HUES64 (cell line): Measurements from ENCODE around the gene LAMA4.

ENCODE experiments used
- H3K27ac ChIP-seq: 2 replicates; pipeline ENCODE4 v1.7.0; 2013; ENCODE audit warnings: low read depth, low read length, inconsistent platforms
- H3K27me3 ChIP-seq: 2 replicates; pipeline ENCODE4 v1.6.1; 2013; ENCODE audit warnings: mild to moderate bottlenecking, low read length; ENCODE audit not compliant: insufficient read depth
- H3K36me3 ChIP-seq: 2 replicates; pipeline ENCODE4 v1.6.1; 2013; ENCODE audit warnings: mild to moderate bottlenecking, low read length; ENCODE audit not compliant: insufficient read depth
- H3K4me1 ChIP-seq: 2 replicates; pipeline ENCODE4 v1.6.1; 2013; ENCODE audit warnings: mild to moderate bottlenecking, low read length, moderate library complexity; ENCODE audit not compliant: insufficient read depth
- H3K4me3 ChIP-seq: 2 replicates; pipeline ENCODE4 v1.5.1; 2013; ENCODE audit warnings: mild to moderate bottlenecking, low read length, moderate library complexity
- H3K9ac ChIP-seq: 2 replicates; pipeline ENCODE4 v1.6.1; 2013; ENCODE audit warnings: mild to moderate bottlenecking, low read depth, low read length
- H3K9me3 ChIP-seq: 2 replicates; pipeline ENCODE4 v1.6.1; 2013; ENCODE audit warnings: low read depth, low read length; ENCODE audit not compliant: insufficient read depth
- WGBS: fragments of 150-250, 120-280 bp; methylation state at CpG from one replicate; pipeline ENCODE4 v1.1.7; 2013; ENCODE audit warnings: missing lambda C conversion rate; 5-methylcytosine and 5-hydroxymethylcytosine counted together

Gene LAMA4

DNA sequence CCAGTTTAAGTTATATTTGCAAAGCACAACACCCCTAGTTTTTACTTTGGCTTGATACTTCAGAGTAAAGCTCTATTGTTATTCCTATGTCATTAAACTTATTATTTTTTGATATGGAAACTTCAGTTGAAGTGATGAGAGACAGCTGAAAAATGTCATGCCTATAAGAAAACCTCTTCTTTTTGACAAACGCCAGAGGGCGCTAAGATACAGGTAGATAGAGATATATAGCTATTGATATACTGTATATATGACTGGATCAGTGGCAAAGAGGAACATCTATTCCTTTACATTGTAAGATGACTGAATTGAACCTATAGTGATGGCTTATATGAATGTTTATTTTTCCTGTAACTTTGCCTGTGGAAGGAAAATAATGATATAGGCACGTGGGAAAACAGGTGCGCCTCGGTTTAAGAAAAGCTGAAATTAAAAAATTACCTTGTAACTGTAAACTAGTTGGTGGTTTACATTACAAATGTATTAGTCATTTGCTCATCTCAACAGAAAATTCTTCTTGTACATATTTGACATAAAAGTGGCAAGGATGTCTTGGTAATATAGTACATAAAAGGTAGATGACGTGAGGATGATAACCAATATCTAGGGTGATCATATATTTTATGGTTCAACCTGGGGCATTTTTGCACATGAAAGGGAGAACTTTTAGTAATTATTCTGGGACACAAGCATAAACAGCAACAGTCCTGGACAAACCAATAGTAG lies 74.1 kb downstream of the LAMA4 start:
- H3K27ac ChIP-seq, result no peak overlapping the region

GRCh38 chr6:112179631-112180030 lies 74.7 kb downstream of the LAMA4 start:
- 82% methylated on average over 1 of the region's 3 CpGs for WGBS
- no peaks in the 10 kb centered on the region for H3K36me3 ChIP-seq
- H3K27ac ChIP-seq, result no peak overlapping the region
- no peaks in the 10 kb centered on the region for H3K27me3 ChIP-seq
- no peaks in the 10 kb centered on the region for H3K9me3 ChIP-seq
- H3K4me3 ChIP-seq, result no peak overlapping the region
- no peak overlapping the region for H3K9ac ChIP-seq
- H3K4me1 ChIP-seq, result no peaks in the 10 kb centered on the region

More for the DNA sequence above, 74.1 kb downstream of the LAMA4 start:
- no peaks in the 10 kb centered on the region for H3K9me3 ChIP-seq
- 62% methylated on average over 6 of the region's 6 CpGs for WGBS
- no peaks in the 10 kb centered on the region for H3K27me3 ChIP-seq
- no peaks in the 10 kb centered on the region for H3K4me1 ChIP-seq
- no peak overlapping the region for H3K4me3 ChIP-seq
- H3K9ac ChIP-seq, result no peak overlapping the region
- H3K36me3 ChIP-seq, result no peaks in the 10 kb centered on the region

GRCh38 chr6:112178846-112179245 lies 75.5 kb downstream of the LAMA4 start:
- no peak overlapping the region for H3K27ac ChIP-seq

DNA sequence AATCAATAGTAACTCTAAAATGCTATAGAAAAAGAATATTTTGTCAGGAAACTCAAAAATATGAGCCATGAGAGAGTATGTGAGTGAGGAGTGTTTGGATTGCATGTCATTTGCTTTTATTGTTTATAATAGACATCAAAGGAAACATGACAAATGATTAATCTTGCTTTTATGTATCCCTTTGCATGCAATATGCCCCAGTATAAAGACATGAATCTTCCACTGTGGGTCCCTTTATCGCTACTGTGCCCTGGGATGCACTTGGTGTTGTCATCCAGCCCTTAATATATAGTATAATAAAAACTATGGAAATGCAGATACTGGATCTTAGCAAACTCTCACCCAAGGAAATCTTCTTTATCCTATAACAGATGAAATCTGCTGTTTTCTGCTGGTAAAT lies 77.3 kb downstream of the LAMA4 start:
- H3K9me3 ChIP-seq, result no peaks in the 10 kb centered on the region
- peaks cover 12% of the 10 kb centered on the region; the same call in 1 of the 2 replicates for H3K4me1 ChIP-seq
- no peak overlapping the region for H3K27ac ChIP-seq
- no CpG with 5 or more reads among the region's 1 CpG for WGBS
- no peak overlapping the region for H3K9ac ChIP-seq
- H3K36me3 ChIP-seq, result no peaks in the 10 kb centered on the region
- H3K4me3 ChIP-seq, result no peak overlapping the region
- no peaks in the 10 kb centered on the region for H3K27me3 ChIP-seq

More at GRCh38 chr6:112178846-112179245, 75.5 kb downstream of the LAMA4 start:
- H3K9me3 ChIP-seq, result no peaks in the 10 kb centered on the region
- no peaks in the 10 kb centered on the region for H3K4me1 ChIP-seq
- H3K4me3 ChIP-seq, result no peak overlapping the region
- no peaks in the 10 kb centered on the region for H3K27me3 ChIP-seq
- no peak overlapping the region for H3K9ac ChIP-seq
- WGBS, result 93% methylated on average over 2 of the region's 2 CpGs
- H3K36me3 ChIP-seq, result no peaks in the 10 kb centered on the region

DNA sequence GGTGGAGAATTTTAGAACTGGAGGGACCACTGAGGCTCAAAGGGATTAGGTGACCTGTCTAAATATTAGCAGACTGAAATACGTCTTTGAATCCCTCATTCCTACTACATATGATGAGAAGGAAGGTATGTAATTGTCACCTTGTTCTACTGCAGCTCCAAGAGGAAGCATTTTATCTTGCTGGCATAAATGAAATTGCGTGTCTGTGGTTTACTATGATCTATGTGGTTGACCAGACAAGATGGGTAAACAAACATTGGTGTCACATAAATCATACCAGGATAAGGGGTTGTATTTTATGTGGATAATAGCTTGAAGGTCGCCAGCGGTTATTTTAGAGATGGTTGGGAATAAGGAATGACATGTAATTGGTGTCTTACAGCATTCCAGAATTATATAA lies 78.2 kb downstream of the LAMA4 start:
- no peak overlapping the region for H3K27ac ChIP-seq
- no peak overlapping the region for H3K4me3 ChIP-seq
- 85% methylated on average over 3 of the region's 4 CpGs for WGBS
- no peaks in the 10 kb centered on the region for H3K36me3 ChIP-seq
- H3K4me1 ChIP-seq, result peaks cover 13% of the 10 kb centered on the region; the same call in 1 of the 2 replicates
- H3K9ac ChIP-seq, result no peak overlapping the region
- no peaks in the 10 kb centered on the region for H3K27me3 ChIP-seq
- H3K9me3 ChIP-seq, result no peaks in the 10 kb centered on the region

DNA sequence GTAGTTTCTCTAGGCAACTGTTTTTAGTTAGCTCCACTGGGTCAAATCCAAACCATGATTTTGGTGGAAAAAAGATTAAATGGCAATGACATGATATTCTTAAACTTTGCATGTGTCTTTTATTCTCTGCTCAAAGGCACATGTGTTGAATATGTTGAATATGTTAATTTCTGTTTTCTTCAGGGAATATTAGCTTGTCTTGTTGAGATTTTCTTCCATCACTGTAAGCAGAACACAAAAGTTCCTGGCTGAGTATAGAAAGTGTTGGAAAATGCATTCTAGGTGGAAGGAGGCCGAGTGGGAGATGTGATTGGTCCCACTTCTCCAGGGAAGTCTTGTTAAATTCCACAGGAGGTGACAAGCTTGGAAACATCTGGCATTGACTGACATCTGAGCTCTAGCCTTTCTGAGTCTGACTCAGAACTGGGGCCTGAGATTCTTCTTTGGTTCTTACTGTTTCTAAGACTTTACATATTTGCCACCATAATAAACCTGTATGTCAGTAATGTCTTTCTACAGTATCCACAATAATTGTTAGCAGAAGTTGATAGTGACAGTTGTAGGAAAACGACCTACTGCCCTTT lies 81.1 kb downstream of the LAMA4 start:
- 89% methylated on average over 2 of the region's 2 CpGs for WGBS
- H3K27me3 ChIP-seq, result no peaks in the 10 kb centered on the region

DNA sequence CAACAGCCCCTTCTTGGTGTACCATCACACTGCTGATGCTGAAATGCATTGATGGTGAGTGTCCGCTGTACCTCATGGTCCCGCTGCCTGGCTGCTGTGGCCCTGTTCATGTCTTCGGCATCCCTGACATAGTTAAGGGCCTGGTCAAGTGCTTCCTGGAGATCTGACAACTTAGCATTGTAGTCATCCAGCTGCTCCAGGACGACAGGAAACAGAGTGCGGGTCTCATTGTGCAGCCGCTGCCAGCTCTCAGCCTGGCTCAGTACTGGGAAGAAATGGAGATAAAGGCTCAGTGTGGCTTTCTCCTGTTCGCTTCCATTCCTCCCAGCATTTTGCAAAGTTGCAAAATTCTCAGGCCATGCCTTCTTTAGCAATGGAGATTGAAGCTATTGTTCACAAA lies 81.8 kb downstream of the LAMA4 start:
- H3K27me3 ChIP-seq, result no peaks in the 10 kb centered on the region
- H3K27ac ChIP-seq, result no peak overlapping the region
- H3K4me1 ChIP-seq, result peaks cover 13% of the 10 kb centered on the region; the same call in 1 of the 2 replicates
- H3K9ac ChIP-seq, result no peak overlapping the region
- H3K36me3 ChIP-seq, result no peaks in the 10 kb centered on the region
- no peak overlapping the region for H3K4me3 ChIP-seq
- 73% methylated on average over 7 of the region's 7 CpGs for WGBS
- no peaks in the 10 kb centered on the region for H3K9me3 ChIP-seq

More for the DNA sequence above, 81.1 kb downstream of the LAMA4 start:
- Histone ChIP-seq H3K27ac (no peak overlapping the region), H3K9me3 (no peaks in the 10 kb centered on the region), H3K4me3 (no peak overlapping the region), H3K4me1 (peaks cover 13% of the 10 kb centered on the region; the same call in 1 of the 2 replicates), H3K9ac (no peak overlapping the region), H3K36me3 (no peaks in the 10 kb centered on the region)

- Histone ChIP-seq H3K4me1 (peaks cover 13% of the 10 kb centered on the region; the same call in 1 of the 2 replicates), H3K4me3 (no peak overlapping the region)
- 93% methylated on average over 1 of the region's 1 CpG for WGBS
Observed at GRCh38 chr6:112169541-112169940, 84.8 kb downstream of the LAMA4 start.

GRCh38 chr6:112163295-112164257 lies 90.8 kb downstream of the LAMA4 start:
- Histone ChIP-seq H3K36me3 (no peaks in the 10 kb centered on the region), H3K9ac (no peak overlapping the region), H3K4me3 (no peak overlapping the region), H3K4me1 (no peaks in the 10 kb centered on the region), H3K27ac (no peak overlapping the region), H3K27me3 (no peaks in the 10 kb centered on the region), H3K9me3 (no peaks in the 10 kb centered on the region)
- 39% methylated on average over 20 of the region's 21 CpGs for WGBS

More at GRCh38 chr6:112169541-112169940, 84.8 kb downstream of the LAMA4 start:
- Histone ChIP-seq H3K36me3 (no peaks in the 10 kb centered on the region), H3K9me3 (no peaks in the 10 kb centered on the region), H3K27me3 (no peaks in the 10 kb centered on the region), H3K9ac (no peak overlapping the region), H3K27ac (no peak overlapping the region)

GRCh38 chr6:112160745-112161144 lies 93.6 kb downstream of the LAMA4 start:
- WGBS, result 91% methylated on average over 1 of the region's 1 CpG
- Histone ChIP-seq H3K9ac (no peak overlapping the region), H3K27ac (no peak overlapping the region), H3K27me3 (no peaks in the 10 kb centered on the region), H3K36me3 (no peaks in the 10 kb centered on the region), H3K9me3 (no peaks in the 10 kb centered on the region), H3K4me3 (no peak overlapping the region), H3K4me1 (peaks cover 5% of the 10 kb centered on the region; the same call in 1 of the 2 replicates)

- Histone ChIP-seq H3K36me3 (no peaks in the 10 kb centered on the region), H3K9me3 (no peaks in the 10 kb centered on the region), H3K4me3 (no peak overlapping the region), H3K27ac (no peak overlapping the region), H3K27me3 (no peaks in the 10 kb centered on the region), H3K4me1 (peaks cover 5% of the 10 kb centered on the region), H3K9ac (no peak overlapping the region)
- WGBS, result 94% methylated on average over 3 of the region's 4 CpGs
Observed at GRCh38 chr6:112156668-112157067, 97.7 kb downstream of the LAMA4 start.
